GM23338 (cell line): ENCODE results near the gene SVIL. TPM values are rescaled to one million over a fixed set of nuclear protein-coding genes. Genes with fewer than 3 reads are reported as not detected.

Experiments used
- ATAC-seq: fragments of 200-7000 bp; cut with Tn5 transposase; 3 replicates; pipeline ENCODE4 v1.9.1; 2020
- DNase-seq: peaks from one replicate; pipeline ENCODE4 v3.0.0-alpha.2; 2015; ENCODE audit warnings: low spot score
- H2AFZ ChIP-seq: fragments of 200-600 bp; sonication (generic); 2 replicates; pipeline ENCODE4 v1.8.0; 2016; ENCODE audit warnings: antibody characterized with exemption, mild to moderate bottlenecking, moderate library complexity
- H3F3A ChIP-seq: fragments of 200-600 bp; sonication (generic); replicated peaks from 2 replicates; pipeline ENCODE4 v1.8.0; 2017; ENCODE audit warnings: antibody characterized with exemption, mixed run types, low read depth
- H3K27ac ChIP-seq: fragments of 200-600 bp; sonication (generic); 2 replicates; pipeline ENCODE4 v1.6.1; 2016; ENCODE audit warnings: low read depth
- H3K27me3 ChIP-seq: fragments of 200-600 bp; sonication (generic); 2 replicates; pipeline ENCODE4 v1.8.0; 2016; ENCODE audit warnings: mild to moderate bottlenecking, mixed run types, moderate library complexity; ENCODE audit not compliant: insufficient read depth
- H3K36me3 ChIP-seq: fragments of 200-600 bp; sonication (generic); 2 replicates; pipeline ENCODE4 v1.8.0; 2016; ENCODE audit warnings: mild to moderate bottlenecking; ENCODE audit not compliant: insufficient read depth
- H3K4me1 ChIP-seq: fragments of 200-600 bp; sonication (generic); 2 replicates; pipeline ENCODE4 v1.8.0; 2016; ENCODE audit warnings: mild to moderate bottlenecking, moderate library complexity; ENCODE audit not compliant: insufficient read depth
- H3K4me2 ChIP-seq: fragments of 200-600 bp; sonication (generic); 2 replicates; pipeline ENCODE4 v1.7.1; 2017; ENCODE audit warnings: mixed run types
- H3K4me3 ChIP-seq: fragments of 200-600 bp; sonication (generic); 2 replicates; pipeline ENCODE4 v1.6.1; 2016; ENCODE audit warnings: mixed run types
- H3K79me2 ChIP-seq: fragments of 200-600 bp; sonication (generic); replicated peaks from 2 replicates; pipeline ENCODE4 v1.8.0; 2017; ENCODE audit warnings: mild to moderate bottlenecking; ENCODE audit not compliant: insufficient read depth
- H3K9me2 ChIP-seq: fragments of 200-600 bp; sonication (generic); 2 replicates; pipeline ENCODE4 v1.8.0; 2017; ENCODE audit not compliant: insufficient read depth
- H4K20me1 ChIP-seq: fragments of 200-600 bp; sonication (generic); replicated peaks from 2 replicates; pipeline ENCODE4 v1.8.0; 2017; ENCODE audit warnings: mild to moderate bottlenecking; ENCODE audit not compliant: insufficient read depth
- H3K27ac Mint-ChIP-seq: 2 replicates; pipeline ENCODE4 v1.8.0; 2020; ENCODE audit warnings: inconsistent platforms, mild to moderate bottlenecking, moderate library complexity, mixed read lengths
- H3K27me3 Mint-ChIP-seq: 3 replicates; pipeline ENCODE4 v1.8.0; 2022; ENCODE audit warnings: low read depth, mild to moderate bottlenecking, moderate library complexity, mixed read lengths, inconsistent platforms; ENCODE audit not compliant: insufficient read depth, poor library complexity
- H3K36me3 Mint-ChIP-seq: 3 replicates; pipeline ENCODE4 v1.8.0; 2021; ENCODE audit warnings: low read depth, mild to moderate bottlenecking, inconsistent platforms, moderate library complexity, mixed read lengths
- H3K4me1 Mint-ChIP-seq: 3 replicates; pipeline ENCODE4 v1.8.0; 2020; ENCODE audit warnings: mild to moderate bottlenecking, inconsistent platforms, mixed read lengths
- H3K4me3 Mint-ChIP-seq: 3 replicates; pipeline ENCODE4 v1.8.0; 2021; ENCODE audit warnings: moderate library complexity, mild to moderate bottlenecking, inconsistent platforms, mixed read lengths
- H3K9me3 Mint-ChIP-seq: 3 replicates; pipeline ENCODE4 v1.8.0; 2020; ENCODE audit warnings: moderate library complexity, mild to moderate bottlenecking, inconsistent platforms, mixed read lengths
- CREB1 ChIP-seq: fragments of 250-450 bp; sonication (Bioruptor Pico); IDR thresholded peaks from 2 replicates; pipeline ENCODE4 v1.5.0; 2020; ENCODE audit warnings: low read depth, mild to moderate bottlenecking, moderate library complexity
- EZH2 ChIP-seq: fragments of 200-600 bp; sonication (generic); IDR thresholded peaks from one replicate; pipeline ENCODE4 v1.8.0; 2017; ENCODE audit warnings: antibody characterized with exemption, mild to moderate bottlenecking, low read depth; ENCODE audit not compliant: unreplicated experiment
- EZH2phosphoT487 ChIP-seq: fragments of 200-600 bp; sonication (generic); IDR thresholded peaks from one replicate; pipeline ENCODE4 v1.8.1; 2018; ENCODE audit warnings: antibody characterized with exemption; ENCODE audit not compliant: unreplicated experiment
- STAT1 ChIP-seq: IDR thresholded peaks from one replicate; pipeline ENCODE4 v1.6.1; 2016; ENCODE audit warnings: antibody characterized with exemption; ENCODE audit not compliant: unreplicated experiment
- ZNF114 ChIP-seq: fragments of 250-450 bp; sonication (Bioruptor Pico); IDR thresholded peaks from 2 replicates; pipeline ENCODE4 v1.5.0; 2020; ENCODE audit warnings: mild to moderate bottlenecking, moderate library complexity
- ZNF462 ChIP-seq: fragments of 250-450 bp; sonication (Bioruptor Pico); IDR thresholded peaks from 2 replicates; pipeline ENCODE4 v1.5.0; 2020; ENCODE audit warnings: mild to moderate bottlenecking, moderate library complexity
- polyA plus RNA-seq: library from polyadenylated mRNA; unstranded; fragments of >200 nt; fragmentation: Nextera tagmentation; extraction: Ambion mirVana; gene quantifications from 2 replicates; pipeline ENCODE4 v1.2.1, GENCODE V29; 2016
- total RNA-seq: library from RNA; depleted of rRNA; stranded (reverse); fragments of >200 nt; shearing (Covaris generic); gene quantifications from 2 replicates; pipeline ENCODE4 v1.2.3, GENCODE V29; 2014

SVIL gene
- total and polyA plus RNA-seq, 2 experiments from 2014 or later, result 8.8 to 34.9 TPM

GRCh38 chr10:29420744-29421143, 214.0 kb downstream of the SVIL start:
- Mint-ChIP-seq H3K9me3 (no peaks in the 10 kb centered on the region), H3K27ac (no peak overlapping the region), H3K36me3 (no peaks in the 10 kb centered on the region; the same call in 2 of the 3 replicates), H3K27me3 (peaks cover 2% of the 10 kb centered on the region), H3K4me1 (no peaks in the 10 kb centered on the region), H3K4me3 (no peak overlapping the region)
- no peaks in the 10 kb centered on the region for H3K4me1 ChIP-seq
- H4K20me1 ChIP-seq, result no peaks in the 10 kb centered on the region
- no peaks in the 10 kb centered on the region for H3K27me3 ChIP-seq
- TF ChIP-seq CREB1 (CRISPR knock-in tag) (no peak), ZNF462 (CRISPR knock-in tag) (no peak), EZH2phosphoT487 (no peak), EZH2 (no peak), ZNF114 (no peak), STAT1 (no peak)
- no peak overlapping the region for H2AFZ ChIP-seq
- H3K4me3 ChIP-seq, result no peak overlapping the region
- DNase-seq, result no peak
- no peaks in the 10 kb centered on the region; the same call in 1 of the 2 replicates for H3K36me3 ChIP-seq
- no peaks in the 10 kb centered on the region for H3K9me2 ChIP-seq
- H3K4me2 ChIP-seq, result no peak overlapping the region
- no peaks in the 10 kb centered on the region for H3F3A ChIP-seq
- no peaks in the 10 kb centered on the region for H3K79me2 ChIP-seq
- no peak for ATAC-seq
- H3K27ac ChIP-seq, result no peak overlapping the region

- no peak overlapping the region for H3K4me3 ChIP-seq
- H2AFZ ChIP-seq, result no peak overlapping the region
- H3K4me2 ChIP-seq, result no peak overlapping the region
- H3F3A ChIP-seq, result no peaks in the 10 kb centered on the region
- no peaks in the 10 kb centered on the region for H3K27me3 ChIP-seq
- H4K20me1 ChIP-seq, result no peaks in the 10 kb centered on the region
- Mint-ChIP-seq H3K4me3 (no peak overlapping the region), H3K27me3 (peaks cover 2% of the 10 kb centered on the region), H3K9me3 (no peaks in the 10 kb centered on the region), H3K4me1 (no peaks in the 10 kb centered on the region), H3K36me3 (no peaks in the 10 kb centered on the region; the same call in 2 of the 3 replicates), H3K27ac (no peak overlapping the region)
- H3K36me3 ChIP-seq, result no peaks in the 10 kb centered on the region; the same call in 1 of the 2 replicates
- H3K79me2 ChIP-seq, result no peaks in the 10 kb centered on the region; the same call in 1 of the 2 replicates
- no peak for ATAC-seq
- no peak for DNase-seq
- no peak overlapping the region for H3K27ac ChIP-seq
- no peaks in the 10 kb centered on the region for H3K9me2 ChIP-seq
- no peaks in the 10 kb centered on the region for H3K4me1 ChIP-seq
- TF ChIP-seq ZNF462 (CRISPR knock-in tag), result no peak
- no peak for TF ChIP-seq EZH2
Observed at GRCh38 chr10:29417324-29417723, 217.4 kb downstream of the SVIL start.
